Activated naive CD8-positive, alpha-beta T cell treated with anti-CD3 and anti-CD28 coated beads, Interleukin-2, amount 50 U/mL, for 24 hours (primary cell): Measurements from ENCODE around the gene CDH4.

Source experiments
- ATAC-seq: fragments of 150-1000 bp; cut with Tn5 transposase; one replicate; pipeline ENCODE4 v1.10.0; 2021
- DNase-seq: peaks from one replicate; pipeline ENCODE4 v3.0.0; 2021
- H3K27ac Mint-ChIP-seq: one replicate; pipeline ENCODE4 v1.8.0; 2021; ENCODE audit warnings: mild to moderate bottlenecking, mixed read lengths
- H3K27me3 Mint-ChIP-seq: one replicate; pipeline ENCODE4 v1.8.0; 2021; ENCODE audit warnings: mixed read lengths
- H3K36me3 Mint-ChIP-seq: one replicate; pipeline ENCODE4 v1.8.0; 2021; ENCODE audit warnings: low read depth, mixed read lengths
- H3K4me1 Mint-ChIP-seq: one replicate; pipeline ENCODE4 v1.8.0; 2021; ENCODE audit warnings: mixed read lengths
- H3K4me3 Mint-ChIP-seq: one replicate; pipeline ENCODE4 v1.8.0; 2021; ENCODE audit warnings: mild to moderate bottlenecking, moderate library complexity, mixed read lengths
- H3K9me3 Mint-ChIP-seq: one replicate; pipeline ENCODE4 v1.8.0; 2021; ENCODE audit warnings: mixed read lengths

Gene CDH4

GRCh38 chr20:61628480-61628879, 376.4 kb downstream of the CDH4 start:
- Mint-ChIP-seq H3K4me1 (no peaks in the 10 kb centered on the region), H3K27me3 (no peaks in the 10 kb centered on the region), H3K27ac (no peak overlapping the region), H3K4me3 (no peak overlapping the region), H3K9me3 (peaks cover 5% of the 10 kb centered on the region), H3K36me3 (no peaks in the 10 kb centered on the region)
- no peak for ATAC-seq
- DNase-seq, result no peak

GRCh38 chr20:61628901-61629601, 377.0 kb downstream of the CDH4 start:
- Mint-ChIP-seq H3K27ac (no peak overlapping the region), H3K4me1 (no peaks in the 10 kb centered on the region), H3K36me3 (no peaks in the 10 kb centered on the region), H3K27me3 (no peaks in the 10 kb centered on the region), H3K4me3 (no peak overlapping the region), H3K9me3 (peaks cover 5% of the 10 kb centered on the region)
- ATAC-seq (no peak), DNase-seq (no peak)

DNA sequence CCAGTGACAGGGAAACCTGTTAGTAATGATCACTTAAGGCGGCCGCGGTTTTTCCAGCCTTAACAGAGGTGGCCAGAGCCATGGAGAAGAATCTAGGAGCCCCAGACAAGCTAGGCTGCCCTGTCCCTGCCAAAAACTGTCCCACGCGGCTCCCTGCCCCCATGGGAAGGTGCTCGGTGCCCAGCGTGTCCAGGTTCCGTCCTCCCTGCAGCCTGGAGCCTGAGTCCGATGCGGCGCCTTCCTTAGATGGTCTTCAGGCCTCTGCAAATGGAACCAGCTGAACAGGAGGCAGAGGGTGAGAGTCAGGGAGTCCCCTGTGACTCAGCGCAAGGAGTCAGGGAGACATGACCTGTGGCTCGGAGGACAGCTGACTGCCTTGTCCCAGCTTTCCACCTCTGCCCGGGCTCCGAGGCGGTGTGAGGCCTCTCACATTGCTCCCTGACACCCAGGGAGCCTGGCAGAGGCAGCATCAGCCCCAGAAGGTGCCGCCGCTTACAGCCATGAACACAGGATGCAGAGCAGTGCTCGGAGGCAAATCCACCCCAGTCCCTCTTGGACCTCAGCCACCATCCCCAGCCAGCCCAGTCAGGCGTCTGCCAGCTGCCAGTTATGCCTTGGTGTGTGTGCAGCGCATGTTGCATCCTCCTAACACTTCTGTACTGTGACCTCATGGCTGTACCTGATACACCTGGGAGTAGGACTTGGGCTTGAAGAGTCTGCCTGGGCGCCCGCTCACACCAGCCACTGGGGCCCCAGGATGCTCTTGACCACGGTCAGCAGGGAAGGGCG, 377.7 kb downstream of the CDH4 start:
- no peaks in the 10 kb centered on the region for H3K4me1 Mint-ChIP-seq
- H3K27ac Mint-ChIP-seq, result no peak overlapping the region
- H3K36me3 Mint-ChIP-seq, result no peaks in the 10 kb centered on the region
- no peak overlapping the region for H3K4me3 Mint-ChIP-seq
- no peaks in the 10 kb centered on the region for H3K27me3 Mint-ChIP-seq
- DNase-seq (no peak), ATAC-seq (no peak)
- H3K9me3 Mint-ChIP-seq, result peaks cover 5% of the 10 kb centered on the region

GRCh38 chr20:61630391-61630650, 378.3 kb downstream of the CDH4 start:
- Mint-ChIP-seq H3K27me3 (no peaks in the 10 kb centered on the region), H3K27ac (no peak overlapping the region), H3K36me3 (no peaks in the 10 kb centered on the region), H3K9me3 (peaks cover 5% of the 10 kb centered on the region), H3K4me1 (no peaks in the 10 kb centered on the region), H3K4me3 (no peak overlapping the region)
- ATAC-seq (no peak), DNase-seq (no peak)

- peaks cover 5% of the 10 kb centered on the region for H3K9me3 Mint-ChIP-seq
- DNase-seq, result no peak
- no peak overlapping the region for H3K27ac Mint-ChIP-seq
- no peaks in the 10 kb centered on the region for H3K4me1 Mint-ChIP-seq
- ATAC-seq, result no peak
- no peaks in the 10 kb centered on the region for H3K36me3 Mint-ChIP-seq
- H3K4me3 Mint-ChIP-seq, result no peak overlapping the region
- no peaks in the 10 kb centered on the region for H3K27me3 Mint-ChIP-seq
Observed at GRCh38 chr20:61630816-61631215, 378.8 kb downstream of the CDH4 start.

DNA sequence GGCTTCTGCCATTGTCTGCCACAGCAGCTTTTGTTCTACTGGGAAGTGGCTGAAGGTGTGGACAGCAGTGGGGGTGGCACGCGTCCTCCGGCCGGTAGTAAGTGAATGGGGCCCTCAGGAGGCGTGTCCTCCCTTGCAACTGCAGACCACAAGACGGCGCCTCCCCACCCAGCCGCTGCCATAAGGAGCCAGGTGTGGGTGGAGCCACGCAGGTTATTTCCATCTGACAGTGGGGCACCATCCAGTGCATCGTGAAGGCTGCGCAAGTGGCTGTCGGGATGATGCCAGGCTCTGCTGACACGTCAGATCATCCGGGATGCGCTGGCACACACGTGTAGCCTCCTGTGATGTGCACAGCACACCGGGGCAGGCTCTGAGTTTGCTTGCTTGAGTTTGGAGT, 379.7 kb downstream of the CDH4 start:
- Mint-ChIP-seq H3K27ac (no peak overlapping the region), H3K9me3 (peaks cover 5% of the 10 kb centered on the region), H3K4me3 (no peak overlapping the region), H3K4me1 (no peaks in the 10 kb centered on the region), H3K27me3 (no peaks in the 10 kb centered on the region), H3K36me3 (no peaks in the 10 kb centered on the region)
- DNase-seq, result no peak
- no peak for ATAC-seq

- H3K27ac Mint-ChIP-seq, result no peak overlapping the region
- H3K27me3 Mint-ChIP-seq, result no peaks in the 10 kb centered on the region
- no peak for ATAC-seq
- peaks cover 5% of the 10 kb centered on the region for H3K9me3 Mint-ChIP-seq
- H3K36me3 Mint-ChIP-seq, result no peaks in the 10 kb centered on the region
- DNase-seq, result no peak
- H3K4me1 Mint-ChIP-seq, result no peaks in the 10 kb centered on the region
- no peak overlapping the region for H3K4me3 Mint-ChIP-seq
Observed at GRCh38 chr20:61633004-61633403, 380.9 kb downstream of the CDH4 start.

- no peak for ATAC-seq
Observed at GRCh38 chr20:61634376-61635145, 382.5 kb downstream of the CDH4 start.

DNA sequence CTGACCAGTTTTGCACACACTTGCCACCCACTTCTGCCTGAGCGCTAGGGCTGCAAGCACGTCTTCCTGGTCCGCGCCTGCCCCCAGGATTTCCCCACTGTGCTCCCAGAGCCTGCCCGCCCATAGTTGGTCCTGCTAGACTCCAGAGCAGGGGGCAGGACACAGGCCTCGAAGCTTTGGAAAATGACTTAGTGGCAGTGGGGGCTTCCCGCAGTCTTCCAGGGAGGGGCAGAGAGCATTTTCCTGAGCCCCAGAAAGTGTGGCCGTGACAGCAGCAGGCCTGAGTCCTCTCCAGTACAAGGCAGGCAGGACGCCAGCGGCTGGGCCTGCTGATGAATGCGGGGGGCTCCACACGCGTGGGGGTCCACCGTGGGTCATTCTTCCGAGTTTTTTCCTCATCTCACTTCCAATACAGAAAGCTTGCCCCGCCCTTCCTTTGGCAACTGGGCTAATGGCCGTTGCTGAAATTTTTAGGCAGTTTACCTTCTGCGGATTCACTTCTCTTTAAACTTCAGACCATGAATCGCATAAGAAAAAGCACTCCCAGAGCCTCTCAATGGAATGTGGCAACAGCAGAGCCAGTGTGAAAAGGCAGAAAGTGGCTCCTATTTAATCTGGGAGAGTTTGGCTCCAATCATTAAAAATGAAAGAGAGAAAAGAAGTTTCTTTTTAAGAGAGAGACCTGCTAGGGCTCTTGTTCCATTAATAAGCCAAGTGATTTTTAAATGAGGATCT, 383.8 kb downstream of the CDH4 start:
- Mint-ChIP-seq H3K4me3 (no peak overlapping the region), H3K9me3 (peaks cover 5% of the 10 kb centered on the region), H3K36me3 (no peaks in the 10 kb centered on the region), H3K27me3 (no peaks in the 10 kb centered on the region), H3K27ac (no peak overlapping the region), H3K4me1 (no peaks in the 10 kb centered on the region)
- no peak for ATAC-seq
- no peak for DNase-seq

More at GRCh38 chr20:61634376-61635145, 382.5 kb downstream of the CDH4 start:
- Mint-ChIP-seq H3K27ac (no peak overlapping the region), H3K9me3 (peaks cover 5% of the 10 kb centered on the region), H3K36me3 (no peaks in the 10 kb centered on the region), H3K4me1 (no peaks in the 10 kb centered on the region), H3K4me3 (no peak overlapping the region), H3K27me3 (no peaks in the 10 kb centered on the region)
- DNase-seq, result no peak

DNA sequence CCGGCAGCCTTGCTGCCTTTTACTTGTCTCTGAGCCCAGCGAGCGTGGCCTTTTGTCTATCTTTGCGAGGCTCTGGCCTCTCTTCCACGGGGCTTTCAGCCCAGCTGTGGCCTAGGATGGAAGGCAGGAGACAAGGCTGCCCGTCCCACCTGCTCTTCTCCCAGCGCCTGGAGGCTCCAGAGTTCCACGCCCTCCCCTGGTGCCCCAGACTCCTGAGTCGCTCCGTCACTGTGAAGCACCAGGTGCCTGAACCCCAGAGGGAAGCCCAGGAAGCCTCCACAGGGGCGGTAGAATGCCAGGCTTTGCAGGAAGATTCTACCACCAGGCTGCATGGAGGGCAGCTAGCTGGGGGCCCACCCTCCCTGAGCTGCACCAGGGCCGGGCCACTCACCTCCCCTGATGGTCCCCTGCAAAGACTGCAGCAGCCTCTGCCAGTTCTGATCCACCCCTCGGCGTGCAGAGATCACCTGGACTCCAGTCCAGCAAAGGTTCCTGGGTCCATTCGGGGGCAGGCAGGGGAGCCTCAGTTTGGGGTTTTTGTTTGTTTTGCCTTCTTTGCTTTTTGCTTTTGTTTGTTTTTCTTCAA, 384.6 kb downstream of the CDH4 start:
- Mint-ChIP-seq H3K27ac (no peak overlapping the region), H3K27me3 (no peaks in the 10 kb centered on the region), H3K36me3 (no peaks in the 10 kb centered on the region), H3K9me3 (peaks cover 5% of the 10 kb centered on the region), H3K4me3 (no peak overlapping the region), H3K4me1 (no peaks in the 10 kb centered on the region)
- ATAC-seq, result no peak
- DNase-seq, result no peak

- ATAC-seq, result no peak
- Mint-ChIP-seq H3K36me3 (no peaks in the 10 kb centered on the region), H3K4me1 (no peaks in the 10 kb centered on the region), H3K27ac (no peak overlapping the region), H3K9me3 (no peaks in the 10 kb centered on the region), H3K27me3 (no peaks in the 10 kb centered on the region), H3K4me3 (no peak overlapping the region)
- DNase-seq, result no peak
Observed at GRCh38 chr20:61638802-61639585, 386.9 kb downstream of the CDH4 start.

GRCh38 chr20:61640131-61640870, 388.2 kb downstream of the CDH4 start:
- H3K27ac Mint-ChIP-seq, result no peak overlapping the region
- no peaks in the 10 kb centered on the region for H3K9me3 Mint-ChIP-seq
- no peak overlapping the region for H3K4me3 Mint-ChIP-seq
- no peaks in the 10 kb centered on the region for H3K36me3 Mint-ChIP-seq
- H3K4me1 Mint-ChIP-seq, result no peaks in the 10 kb centered on the region
- H3K27me3 Mint-ChIP-seq, result no peaks in the 10 kb centered on the region
- ATAC-seq (no peak), DNase-seq (no peak)

GRCh38 chr20:61640871-61641245, 388.8 kb downstream of the CDH4 start:
- Mint-ChIP-seq H3K36me3 (no peaks in the 10 kb centered on the region), H3K27me3 (no peaks in the 10 kb centered on the region), H3K9me3 (no peaks in the 10 kb centered on the region), H3K27ac (no peak overlapping the region), H3K4me3 (no peak overlapping the region), H3K4me1 (no peaks in the 10 kb centered on the region)
- ATAC-seq, result no peak
- DNase-seq, result no peak
